IMR-90 (cell line): ENCODE results near the gene SMIM10L1. TPM values are rescaled to one million over a fixed set of nuclear protein-coding genes. Genes with fewer than 3 reads are reported as not detected.

Experiments used
- ATAC-seq: fragments of 200-7000 bp; cut with Tn5 transposase; 2 replicates; pipeline ENCODE4 v1.9.1; 2020; ENCODE audit warnings: low read depth, mild to moderate bottlenecking, moderate library complexity
- BruUV-seq: library from RNA; stranded (reverse); fragments of 400-500 nt; replicated peaks from 2 replicates; lab custom pipeline; 2021; lab: Mats Ljungman, UMichigan
- CTCF ChIA-PET: fragments of 300-600 bp; formaldehyde crosslinking; extraction: SDS; loops from one replicate; lab custom pipeline; 2021; ENCODE audit warnings: antibody characterized with exemption; lab: Yijun Ruan, JAX
- POLR2A ChIA-PET: fragments of 300-600 bp; sonication (Branson Sonifier 250); formaldehyde crosslinking; loops from one replicate; lab custom pipeline; 2022; ENCODE audit warnings: antibody characterized with exemption; ENCODE audit not compliant: unreplicated experiment; lab: Charles Lee
- DNase-seq: peaks from one replicate; pipeline ENCODE4 v3.0.0; 2013
- H2AFZ ChIP-seq: replicated peaks from 2 replicates; pipeline ENCODE3; 2013; ENCODE audit warnings: low read length, mild to moderate bottlenecking; ENCODE audit not compliant: poor library complexity
- H2AK5ac ChIP-seq: 2 replicates; pipeline ENCODE4 v1.6.1; 2013; ENCODE audit warnings: low read depth, low read length, inconsistent platforms
- H2AK9ac ChIP-seq: replicated peaks from 2 replicates; pipeline ENCODE3; 2013; ENCODE audit warnings: mild to moderate bottlenecking, low read depth, low read length, moderate library complexity; ENCODE audit not compliant: poor library complexity
- H2BK120ac ChIP-seq: 2 replicates; pipeline ENCODE4 v1.6.1; 2013; ENCODE audit warnings: low read depth, low read length, inconsistent platforms
- H2BK15ac ChIP-seq: 3 replicates; pipeline ENCODE4 v1.6.1; 2013; ENCODE audit warnings: low read depth, low read length, inconsistent platforms
- H2BK20ac ChIP-seq: 2 replicates; pipeline ENCODE4 v1.6.1; 2013; ENCODE audit warnings: low read depth, mild to moderate bottlenecking, inconsistent platforms, low read length, moderate library complexity
- H2BK5ac ChIP-seq: 2 replicates; pipeline ENCODE4 v1.6.1; 2013; ENCODE audit warnings: mild to moderate bottlenecking, low read depth, low read length, inconsistent platforms; ENCODE audit not compliant: poor library complexity, severe bottlenecking
- H3K14ac ChIP-seq: replicated peaks from 2 replicates; pipeline ENCODE4 v1.6.1; 2013; ENCODE audit warnings: low read depth, low read length, inconsistent platforms
- H3K18ac ChIP-seq: 2 replicates; pipeline ENCODE4 v1.6.1; 2013; ENCODE audit warnings: low read depth, low read length, control low read depth
- H3K23ac ChIP-seq: 2 replicates; pipeline ENCODE4 v1.6.1; 2013; ENCODE audit warnings: low read depth, low read length, inconsistent platforms
- H3K27ac ChIP-seq: 2 replicates; pipeline ENCODE4 v1.5.1; 2013; ENCODE audit warnings: mild to moderate bottlenecking, control low read depth, low read length; ENCODE audit not compliant: insufficient read depth
- H3K27me3 ChIP-seq: 2 replicates; pipeline ENCODE4 v1.6.1; 2013; ENCODE audit warnings: low read length; ENCODE audit not compliant: control insufficient read depth, insufficient read depth
- H3K36me3 ChIP-seq: 2 replicates; pipeline ENCODE4 v1.6.1; 2013; ENCODE audit warnings: low read length, mixed read lengths; ENCODE audit not compliant: control insufficient read depth, insufficient read depth
- H3K4ac ChIP-seq: 2 replicates; pipeline ENCODE4 v1.6.1; 2013; ENCODE audit warnings: low read depth, low read length, inconsistent platforms
- H3K4me1 ChIP-seq: 2 replicates; pipeline ENCODE4 v1.6.1; 2013; ENCODE audit warnings: low read length, mixed read lengths; ENCODE audit not compliant: control insufficient read depth, insufficient read depth
- H3K4me2 ChIP-seq: 2 replicates; pipeline ENCODE4 v1.6.1; 2013; ENCODE audit warnings: low read depth, mild to moderate bottlenecking, control low read depth, low read length, moderate library complexity
- H3K4me3 ChIP-seq: 2 replicates; pipeline ENCODE4 v1.5.1; 2013; ENCODE audit warnings: low read depth, mild to moderate bottlenecking, control low read depth, low read length, moderate library complexity; ENCODE audit not compliant: insufficient read depth
- H3K56ac ChIP-seq: 2 replicates; pipeline ENCODE4 v1.6.1; 2013; ENCODE audit warnings: low read length, inconsistent platforms; ENCODE audit not compliant: insufficient read depth; ENCODE audit errors: extremely low read depth
- H3K79me1 ChIP-seq, 2 experiments: 2 replicates each; pipeline ENCODE4 v1.6.1; 2013; ENCODE audit warnings: low read length in 2 of 2, inconsistent platforms in 1 of 2, low read depth in 1 of 2
- H3K9ac ChIP-seq: 2 replicates; pipeline ENCODE4 v1.6.1; 2013; ENCODE audit warnings: low read depth, low read length, control low read depth
- H3K9me1 ChIP-seq: 2 replicates; pipeline ENCODE4 v1.6.1; 2013; ENCODE audit warnings: low read length, inconsistent platforms; ENCODE audit not compliant: insufficient read depth
- H3K9me3 ChIP-seq: 2 replicates; pipeline ENCODE4 v1.6.1; 2013; ENCODE audit warnings: low read length; ENCODE audit not compliant: control insufficient read depth, insufficient read depth
- H4K20me1 ChIP-seq: 2 replicates; pipeline ENCODE4 v1.6.1; 2013; ENCODE audit warnings: low read length, inconsistent platforms; ENCODE audit not compliant: insufficient read depth
- H4K5ac ChIP-seq: 2 replicates; pipeline ENCODE4 v1.6.1; 2013; ENCODE audit warnings: mild to moderate bottlenecking, low read depth, low read length, control low read depth
- H4K8ac ChIP-seq, 2 experiments: 2 replicates each; pipeline ENCODE4 v1.6.1; 2013; ENCODE audit warnings: low read depth in 2 of 2, low read length in 2 of 2, control low read depth in 1 of 2, inconsistent platforms in 1 of 2
- H4K91ac ChIP-seq: 2 replicates; pipeline ENCODE4 v1.6.1; 2013; ENCODE audit warnings: low read depth, low read length, inconsistent platforms; ENCODE audit not compliant: insufficient read depth
- CHD1 ChIP-seq: IDR thresholded peaks from 2 replicates; pipeline ENCODE4 v1.6.1; 2012; ENCODE audit warnings: low read depth, low read length, improper control_type of control experiment
- CTCF ChIP-seq: conservative IDR thresholded peaks from 2 replicates; pipeline ENCODE4 v1.5.1; 2012; ENCODE audit warnings: mild to moderate bottlenecking, low read depth, low read length, improper control_type of control experiment
- ELK1 ChIP-seq: fragments of 150-350 bp; IDR thresholded peaks from 2 replicates; pipeline ENCODE4 v1.6.1; 2016; ENCODE audit warnings: low read depth, mild to moderate bottlenecking, low read length, moderate library complexity, borderline replicate concordance
- MAFK ChIP-seq: IDR thresholded peaks from 2 replicates; pipeline ENCODE4 v1.6.1; 2012; ENCODE audit warnings: low read depth, low read length, improper control_type of control experiment
- MAZ ChIP-seq: IDR thresholded peaks from 2 replicates; pipeline ENCODE4 v1.6.1; 2012; ENCODE audit warnings: low read depth, mild to moderate bottlenecking, low read length, improper control_type of control experiment, moderate library complexity, borderline replicate concordance
- MXI1 ChIP-seq: IDR thresholded peaks from 2 replicates; pipeline ENCODE4 v1.6.1; 2012; ENCODE audit warnings: low read depth, mild to moderate bottlenecking, low read length, moderate library complexity, borderline replicate concordance
- NFE2L2 ChIP-seq: fragments of 150-350 bp; IDR thresholded peaks from 2 replicates; pipeline ENCODE4 v1.6.1; 2016; ENCODE audit warnings: low read depth, mild to moderate bottlenecking, low read length
- POLR2A ChIP-seq: IDR thresholded peaks from 2 replicates; pipeline ENCODE4 v1.6.1; 2012; ENCODE audit warnings: mild to moderate bottlenecking, low read depth, low read length
- RAD21 ChIP-seq: IDR thresholded peaks from 2 replicates; pipeline ENCODE4 v1.6.1; 2012; ENCODE audit warnings: low read length, improper control_type of control experiment
- RCOR1 ChIP-seq: IDR thresholded peaks from 2 replicates; pipeline ENCODE4 v1.6.1; 2012; ENCODE audit warnings: mild to moderate bottlenecking, low read length, improper control_type of control experiment; ENCODE audit not compliant: insufficient replicate concordance
- WGBS, 2 experiments: methylation state at CpG; one replicate each; pipeline versions ENCODE4 v1.1.5 to v1.1.7; 2013; ENCODE audit warnings: missing lambda C conversion rate in 2 of 2; ENCODE audit not compliant: insufficient read length in 1 of 2; ENCODE audit errors: extremely low coverage in 2 of 2; 5-methylcytosine and 5-hydroxymethylcytosine counted together
- dilution Hi-C: fragments of 300-500 bp; cut with HindIII; formaldehyde crosslinking; loops from one replicate; pipeline ENCODE4 v1.14.3; 2018; ENCODE audit warnings: low sequenced_read_pairs; ENCODE audit not compliant: unreplicated experiment
- in situ Hi-C: fragments of 300-500 bp; cut with MboI; formaldehyde crosslinking; loops from 3 replicates; pipeline ENCODE4 v1.14.3; 2019; ENCODE audit warnings: low sequenced_read_pairs, inconsistent platforms, mixed read lengths
- intact Hi-C: fragments of 100-400 bp; cut with micrococcal nuclease; formaldehyde crosslinking; loops from 2 replicates; pipeline ENCODE4 v1.10.0; 2022
- polyA plus RNA-seq, 3 experiments: library from polyadenylated mRNA; depleted of rRNA; stranded (reverse); fragments of >200 nt; gene quantifications; 2 replicates each; pipeline ENCODE4 v1.2.3, GENCODE V29; 2012; ENCODE audit warnings: low replicate concordance in 1 of 3
- total RNA-seq: library from RNA; depleted of rRNA; stranded (reverse); fragments of >200 nt; gene quantifications from 2 replicates; pipeline ENCODE4 v1.2.3, GENCODE V29; 2012

Gene SMIM10L1
- total and polyA plus RNA-seq, 2 of the 4 experiments (the other 2 are of a cell fraction): 2.7 to 4.5 TPM

- Histone ChIP-seq H3K9me1 (no peaks in the 10 kb centered on the region), H2BK15ac (no peak overlapping the region), H2AFZ (no peak overlapping the region), H3K79me1 (peaks cover 14 to 20% of the 10 kb centered on the region in 2 experiments), H4K20me1 (peaks cover 1% of the 10 kb centered on the region), H3K4me2 (no peak overlapping the region), H4K5ac (no peak overlapping the region), H3K18ac (no peak overlapping the region), H3K23ac (no peak overlapping the region), H4K91ac (no peak overlapping the region), H3K14ac (no peak overlapping the region), H3K9me3 (no peaks in the 10 kb centered on the region), H2BK20ac (no peak overlapping the region), H3K9ac (no peak overlapping the region), H2AK9ac (no peak overlapping the region), H3K27me3 (no peaks in the 10 kb centered on the region), H3K27ac (no peak overlapping the region), H4K8ac (no peak overlapping the region), H2BK5ac (no peak overlapping the region), H2BK120ac (no peak overlapping the region), H3K56ac (no peak overlapping the region), H3K36me3 (no peaks in the 10 kb centered on the region), H3K4me1 (no peaks in the 10 kb centered on the region), H3K4me3 (no peak overlapping the region), H2AK5ac (no peak overlapping the region), H3K4ac (no peak overlapping the region)
- CTCF ChIA-PET: no interaction called here
- no CpG with 5 or more reads among the region's 2 CpGs for WGBS, 2 experiments
- POLR2A ChIA-PET: no interaction called here
- no peak for DNase-seq
- intact Hi-C loops: no loop called here
- in situ Hi-C loops: no loop called here
- dilution Hi-C loops: no loop called here
- no TSS peak for BruUV-seq
- no peak for ATAC-seq
- TF ChIP-seq POLR2A: no peak
- TF ChIP-seq RCOR1: no peak
- no peak for TF ChIP-seq MXI1
- no peak for TF ChIP-seq RAD21
- no peak for TF ChIP-seq MAFK
- TF ChIP-seq CTCF: no peak
- no peak for TF ChIP-seq NFE2L2
- TF ChIP-seq ELK1: no peak
- TF ChIP-seq CHD1: no peak
- TF ChIP-seq MAZ: no peak
Measured at GRCh38 chr12:11136075-11136474, 34.9 kb upstream of the SMIM10L1 start.
